ENCODE measurements around the gene TMEM250. TPM values are rescaled to one million over a fixed set of nuclear protein-coding genes. Genes with fewer than 3 reads are reported as not detected.

TMEM250 gene
- total RNA-seq, 6 experiments from 2014 or later: 12.4 to 29.7 (median 15.4) TPM

DNA sequence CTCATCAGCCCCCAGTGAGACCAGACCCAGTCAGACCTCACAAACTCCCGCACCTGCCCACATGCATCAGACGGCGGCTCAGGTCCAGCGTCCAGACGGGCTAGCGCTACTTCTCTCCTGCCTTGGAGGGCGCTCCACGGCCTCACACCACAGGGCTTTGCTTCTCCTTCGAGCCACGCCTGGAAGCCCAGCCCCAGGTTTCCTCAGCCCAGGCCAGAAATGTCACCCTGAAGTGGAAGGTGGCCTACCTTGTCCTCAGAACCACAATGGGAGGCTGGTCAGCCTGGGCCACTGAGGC, 26.4 kb downstream of the TMEM250 start:
- Histone ChIP-seq H3K27ac (no peak overlapping the region), H3K36me3 (no peaks in the 10 kb centered on the region), H3K4me1 (peaks cover 0 to 35% (median 16%) of the 10 kb centered on the region in 4 donors), H3K9me3 (no peaks in the 10 kb centered on the region), H3K4me3 (no peak overlapping the region), H3K27me3 (no peaks in the 10 kb centered on the region)
- intact Hi-C loops (cut with DNase I): no loop called here
- no CpG with 5 or more reads among the region's 10 CpGs for WGBS (ENCODE audit: insufficient coverage, low coverage, low lambda C conversion rate, missing lambda C conversion rate)
- no peak for ATAC-seq
- TF ChIP-seq POLR2A (IDR thresholded peaks at IDR 0.05): no peak
- TF ChIP-seq, protein P1, sequence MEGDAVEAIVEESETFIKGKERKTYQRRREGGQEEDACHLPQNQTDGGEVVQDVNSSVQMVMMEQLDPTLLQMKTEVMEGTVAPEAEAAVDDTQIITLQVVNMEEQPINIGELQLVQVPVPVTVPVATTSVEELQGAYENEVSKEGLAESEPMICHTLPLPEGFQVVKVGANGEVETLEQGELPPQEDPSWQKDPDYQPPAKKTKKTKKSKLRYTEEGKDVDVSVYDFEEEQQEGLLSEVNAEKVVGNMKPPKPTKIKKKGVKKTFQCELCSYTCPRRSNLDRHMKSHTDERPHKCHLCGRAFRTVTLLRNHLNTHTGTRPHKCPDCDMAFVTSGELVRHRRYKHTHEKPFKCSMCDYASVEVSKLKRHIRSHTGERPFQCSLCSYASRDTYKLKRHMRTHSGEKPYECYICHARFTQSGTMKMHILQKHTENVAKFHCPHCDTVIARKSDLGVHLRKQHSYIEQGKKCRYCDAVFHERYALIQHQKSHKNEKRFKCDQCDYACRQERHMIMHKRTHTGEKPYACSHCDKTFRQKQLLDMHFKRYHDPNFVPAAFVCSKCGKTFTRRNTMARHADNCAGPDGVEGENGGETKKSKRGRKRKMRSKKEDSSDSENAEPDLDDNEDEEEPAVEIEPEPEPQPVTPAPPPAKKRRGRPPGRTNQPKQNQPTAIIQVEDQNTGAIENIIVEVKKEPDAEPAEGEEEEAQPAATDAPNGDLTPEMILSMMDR (IDR thresholded peaks at IDR 0.05): no peak
- peak in 1 of 3 donors; percentile 15 for DNase-seq

DNA sequence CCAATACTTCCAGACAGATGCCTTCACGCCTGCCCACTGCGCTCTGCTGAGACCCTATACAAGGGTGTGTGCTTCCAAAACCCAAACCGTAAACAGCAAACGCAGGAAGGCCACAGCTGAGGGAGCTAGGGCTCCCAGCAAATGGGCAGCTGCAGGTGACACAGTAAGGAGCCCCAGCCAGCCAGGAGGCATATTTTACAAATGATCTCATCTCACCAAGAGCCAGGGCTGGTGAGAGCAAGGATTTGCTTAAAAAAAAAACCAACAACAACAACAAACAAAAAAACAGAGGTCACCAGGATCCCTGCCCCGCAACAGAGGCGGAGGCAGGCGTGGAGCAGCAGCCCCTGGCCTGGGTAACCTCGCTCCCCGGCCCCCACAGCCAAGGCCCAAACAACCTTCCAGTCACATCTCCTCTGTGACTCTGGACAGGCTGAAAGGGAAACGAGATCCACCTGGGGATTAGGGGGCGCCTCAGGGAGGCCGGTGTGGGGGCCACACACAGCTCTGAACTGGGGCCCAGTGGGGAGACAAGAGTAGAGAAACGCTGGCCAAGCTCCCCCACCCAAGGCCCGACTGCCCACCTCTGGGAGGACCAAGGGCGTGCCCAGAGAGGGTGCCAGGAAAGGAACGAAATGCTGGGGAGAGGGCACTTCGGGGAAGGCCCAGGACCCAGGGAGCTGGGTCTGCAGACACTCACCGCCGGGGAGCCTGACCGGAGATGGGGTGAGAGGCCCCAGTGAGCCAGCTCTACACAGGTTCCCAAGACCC, 26.9 kb downstream of the TMEM250 start:
- peaks cover 0 to 35% (median 16%) of the 10 kb centered on the region in 4 donors for H3K4me1 ChIP-seq
- WGBS (ENCODE audit: insufficient coverage, low coverage, low lambda C conversion rate, missing lambda C conversion rate): 81% methylated on average over 6 of the region's 20 CpGs
- intact Hi-C loops (cut with DNase I): no loop called here

DNA sequence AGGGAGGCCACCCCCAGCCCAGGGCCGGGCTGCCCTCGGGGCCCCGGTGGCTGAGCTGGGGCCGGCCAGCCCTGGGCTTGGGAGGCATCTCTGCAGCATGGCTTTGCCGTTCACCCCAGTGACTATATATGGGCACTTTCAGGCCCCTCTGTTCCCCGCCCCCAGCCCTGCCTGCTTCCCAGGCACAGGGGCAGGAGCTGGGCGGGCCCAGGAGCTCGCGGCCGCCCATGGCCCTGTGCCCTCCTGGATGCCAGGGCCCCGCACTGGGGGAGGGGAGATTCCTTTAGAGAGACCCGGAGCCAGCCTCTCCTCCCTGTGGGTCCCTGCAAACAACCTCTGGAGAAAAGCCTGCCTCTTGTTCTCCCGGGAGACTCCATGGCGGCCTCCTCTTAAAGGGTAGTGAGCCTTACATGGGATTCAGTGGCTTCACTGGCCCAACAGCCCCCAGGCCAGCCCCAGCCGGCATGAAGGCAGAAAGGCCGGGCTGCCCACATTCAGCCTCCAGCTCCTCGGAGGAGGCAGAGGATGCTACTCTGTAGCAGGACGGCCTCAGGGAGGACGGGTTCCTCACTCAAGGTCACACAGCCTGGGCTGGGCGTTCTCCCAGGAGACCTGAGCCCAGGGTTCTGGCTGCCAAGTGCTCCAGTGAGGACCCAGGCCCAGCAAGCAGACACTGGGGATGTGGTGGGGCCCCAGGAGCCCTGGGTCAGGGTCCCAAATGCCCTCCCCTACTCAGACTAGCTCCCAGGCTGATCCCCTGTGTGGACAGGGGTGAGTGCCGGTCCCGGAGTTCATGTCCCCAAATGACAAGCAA, 27.7 kb downstream of the TMEM250 start:
- DNase-seq (peak in 2 of 3 donors; percentile 14 to 42), ATAC-seq (no peak)
- Histone ChIP-seq H3K4me3 (no peak overlapping the region), H3K27me3 (no peaks in the 10 kb centered on the region), H3K27ac (no peak overlapping the region), H3K36me3 (no peaks in the 10 kb centered on the region), H3K9me3 (no peaks in the 10 kb centered on the region), H3K4me1 (peaks cover 0 to 37% (median 18%) of the 10 kb centered on the region in 4 donors)
- TF ChIP-seq, protein P1 (IDR thresholded peaks at IDR 0.05): no peak
- TF ChIP-seq POLR2A (IDR thresholded peaks at IDR 0.05): no peak
- intact Hi-C loops (cut with DNase I): no loop called here
- 20% methylated on average over 1 of the region's 22 CpGs for WGBS (ENCODE audit: insufficient coverage, low coverage, low lambda C conversion rate, missing lambda C conversion rate)

More for the DNA sequence above, 26.9 kb downstream of the TMEM250 start:
- H3K27me3 ChIP-seq: no peaks in the 10 kb centered on the region
- TF ChIP-seq POLR2A (IDR thresholded peaks at IDR 0.05): no peak
- TF ChIP-seq, protein P1 (IDR thresholded peaks at IDR 0.05): no peak
- no peak for ATAC-seq
- no peaks in the 10 kb centered on the region for H3K9me3 ChIP-seq
- peak in 1 of 3 donors; percentile 7 for DNase-seq
- no peaks in the 10 kb centered on the region for H3K36me3 ChIP-seq
- no peak overlapping the region for H3K4me3 ChIP-seq
- no peak overlapping the region for H3K27ac ChIP-seq

DNA sequence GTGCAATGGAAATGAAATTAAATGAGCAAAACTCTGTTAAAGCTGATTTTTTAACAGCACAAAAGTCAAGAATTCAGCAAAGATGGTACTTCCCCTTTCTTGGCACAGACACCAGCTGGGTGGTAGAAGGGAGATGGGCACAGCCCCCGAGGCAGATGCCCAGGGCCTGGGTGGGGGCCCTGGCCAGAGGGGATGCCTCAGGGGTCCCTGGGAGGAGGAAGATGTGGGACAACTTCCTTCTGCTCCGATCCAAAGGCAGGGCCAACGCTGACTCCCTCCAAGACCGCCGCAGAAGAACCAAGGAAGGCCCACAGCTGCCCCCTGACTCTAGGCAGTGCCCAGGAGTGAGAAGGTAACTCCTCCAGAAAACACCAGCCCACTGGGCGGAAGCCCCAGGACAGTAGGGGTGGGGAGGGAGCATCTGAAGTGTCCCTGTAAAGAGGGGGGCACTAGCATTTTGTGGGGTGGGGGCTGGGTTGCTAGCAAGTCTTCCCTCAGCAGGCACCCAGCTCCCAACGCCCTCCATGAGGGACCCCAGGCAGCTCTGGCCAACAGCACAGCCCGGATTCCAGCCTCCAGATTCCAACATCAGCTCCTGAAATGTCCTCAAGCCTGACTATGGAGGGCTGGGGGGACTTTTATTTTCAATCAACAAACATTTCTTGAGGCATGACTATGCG, 28.5 kb downstream of the TMEM250 start:
- Histone ChIP-seq H3K4me1 (peaks cover 0 to 41% (median 20%) of the 10 kb centered on the region in 4 donors), H3K27me3 (no peaks in the 10 kb centered on the region), H3K4me3 (no peak overlapping the region), H3K27ac (no peak overlapping the region), H3K36me3 (no peaks in the 10 kb centered on the region), H3K9me3 (no peaks in the 10 kb centered on the region)
- no peak for ATAC-seq
- intact Hi-C loops (cut with DNase I): no loop called here
- WGBS (ENCODE audit: insufficient coverage, low coverage, low lambda C conversion rate, missing lambda C conversion rate): 82% methylated on average over 2 of the region's 9 CpGs
- no peak for DNase-seq
- TF ChIP-seq POLR2A (IDR thresholded peaks at IDR 0.05): no peak
- TF ChIP-seq, protein P1 (IDR thresholded peaks at IDR 0.05): no peak

Data from right lobe of liver (tissue), 6 donors.